HepG2 (cell line): ENCODE measurements around the gene PLXDC2. TPM values are rescaled to one million over a fixed set of nuclear protein-coding genes. Genes with fewer than 3 reads are reported as not detected.

Source experiments
- ATAC-seq: fragments of 200-7000 bp; cut with Tn5 transposase; 3 replicates; pipeline ENCODE4 v1.9.1; 2020; ENCODE audit warnings: mild to moderate bottlenecking, moderate library complexity
- BruUV-seq: library from RNA; stranded (reverse); fragments of 400-500 nt; replicated peaks from 2 replicates; lab custom pipeline; 2021; lab: Mats Ljungman, UMichigan
- CTCF ChIA-PET: fragments of 300-600 bp; formaldehyde crosslinking; extraction: SDS; loops from one replicate; lab custom pipeline; 2021; ENCODE audit warnings: low total read pairs, inconsistent platforms, low intra/inter-chr PET ratio; lab: Yijun Ruan, JAX
- POLR2A ChIA-PET: fragments of 350-600 bp; sonication (Branson Sonifier 250); formaldehyde crosslinking; loops from one replicate; lab custom pipeline; 2020; ENCODE audit warnings: antibody characterized with exemption, inconsistent platforms; lab: Yijun Ruan, JAX
- DNase-seq: peaks from one replicate; pipeline ENCODE4 v3.0.0-alpha.2; 2015; ENCODE audit warnings: low spot score
- FAIRE-seq: peaks from 3 replicates; lab custom pipeline; 2011; peaks lifted over from hg19 to GRCh38; lab: Jason Lieb, UNC
- H2AFZ ChIP-seq: one replicate; pipeline ENCODE4 v1.6.1; 2011; ENCODE audit warnings: low read length, inconsistent platforms
- H3K27ac ChIP-seq: fragments of 300-600 bp; 3 replicates; pipeline ENCODE4 v1.8.0; 2011; ENCODE audit warnings: mixed run types, mild to moderate bottlenecking, mixed read lengths, low read length, inconsistent platforms; ENCODE audit not compliant: insufficient read depth; ENCODE audit errors: extremely low read length
- H3K27me3 ChIP-seq, 2 experiments: fragments of 200-600 bp in 1 of 2; 2 replicates in 1 of 2; 3 replicates in 1 of 2; pipeline versions ENCODE4 v1.6.0 to v1.8.0; 2011; ENCODE audit warnings: low read length in 2 of 2, mild to moderate bottlenecking in 2 of 2, moderate library complexity in 2 of 2, inconsistent platforms in 1 of 2; ENCODE audit not compliant: insufficient read depth in 2 of 2, control insufficient read depth in 1 of 2
- H3K36me3 ChIP-seq, 2 experiments: fragments of 200-600 bp in 1 of 2; replicated peaks in 1 of 2; 2 replicates in 1 of 2; 3 replicates in 1 of 2; pipeline versions ENCODE4 v1.5.1 to v1.8.0; 2011; ENCODE audit warnings: low read length in 2 of 2, inconsistent platforms in 1 of 2; ENCODE audit not compliant: insufficient read depth in 2 of 2, control insufficient read depth in 1 of 2
- H3K4me1 ChIP-seq: 2 replicates; pipeline ENCODE4 v1.5.1; 2012; ENCODE audit warnings: low read length, inconsistent platforms; ENCODE audit not compliant: insufficient read depth
- H3K4me2 ChIP-seq: 2 replicates; pipeline ENCODE4 v1.6.0; 2011; ENCODE audit warnings: low read depth, low read length, inconsistent platforms
- H3K4me3 ChIP-seq, 3 experiments: fragments of 200-600 bp in 1 of 3; sonication (generic), shearing (Covaris generic) in 1 of 3; replicated peaks in 1 of 3; 2 replicates each; pipeline ENCODE4 v1.5.1; 2011 to 2016; ENCODE audit warnings: low read length in 3 of 3, inconsistent platforms in 2 of 3, low read depth in 2 of 3, mild to moderate bottlenecking in 2 of 3, control low read depth in 1 of 3, mixed read lengths in 1 of 3; ENCODE audit not compliant: insufficient read depth in 1 of 3
- H3K79me2 ChIP-seq: one replicate; pipeline ENCODE4 v1.6.1; 2011; ENCODE audit warnings: low read length, inconsistent platforms; ENCODE audit not compliant: insufficient read depth
- H3K9ac ChIP-seq: 2 replicates; pipeline ENCODE4 v1.6.0; 2011; ENCODE audit warnings: mild to moderate bottlenecking, low read depth, low read length, inconsistent platforms; ENCODE audit not compliant: insufficient read depth
- H3K9me3 ChIP-seq: 2 replicates; pipeline ENCODE4 v1.5.1; 2012; ENCODE audit warnings: mild to moderate bottlenecking, low read length
- H4K20me1 ChIP-seq: 2 replicates; pipeline ENCODE4 v1.6.0; 2011; ENCODE audit warnings: inconsistent platforms, mild to moderate bottlenecking, low read length, moderate library complexity; ENCODE audit not compliant: insufficient read depth
- GLI4 ChIP-seq: sonication (generic); formaldehyde crosslinking; IDR thresholded peaks from 2 replicates; pipeline ENCODE4 v1.5.1; 2020; ENCODE audit warnings: missing genetic modification reagents, mild to moderate bottlenecking, moderate library complexity, borderline replicate concordance
- HOMEZ ChIP-seq: IDR thresholded peaks from 2 replicates; pipeline ENCODE4 v1.6.1; 2016; ENCODE audit warnings: low read depth
- KAT2B ChIP-seq: fragments of 150-350 bp; IDR thresholded peaks from 2 replicates; pipeline ENCODE4 v1.6.1; 2014; ENCODE audit warnings: low read depth, low read length, borderline replicate concordance
- PCBP2 ChIP-seq: fragments of 200-400 bp; formaldehyde crosslinking; optimal IDR thresholded peaks from 2 replicates; pipeline ENCODE3; 2018; ENCODE audit warnings: low read length, low read depth; ENCODE audit not compliant: poor library complexity, severe bottlenecking
- SETDB1 ChIP-seq: sonication (generic); formaldehyde crosslinking; IDR thresholded peaks from 2 replicates; pipeline ENCODE4 v1.5.1; 2020; ENCODE audit warnings: missing genetic modification reagents, mild to moderate bottlenecking, borderline replicate concordance
- ZNF10 ChIP-seq: sonication (generic); formaldehyde crosslinking; IDR thresholded peaks from 2 replicates; pipeline ENCODE4 v1.4.0; 2020; ENCODE audit warnings: mild to moderate bottlenecking, low read depth, missing genetic modification reagents, borderline replicate concordance
- WGBS: methylation state at CpG from one replicate; pipeline ENCODE4 v1.1.6; 2017; ENCODE audit warnings: low lambda C conversion rate; 5-methylcytosine and 5-hydroxymethylcytosine counted together
- in situ Hi-C: cut with HindIII; loops from 2 replicates; pipeline ENCODE4 v1.10.0; 2017; ENCODE audit warnings: low pct_unique_long_range_greater_than_20kb; ENCODE audit not compliant: extremely low pct_ligation_motif_present
- intact Hi-C: fragments of 100-400 bp; cut with micrococcal nuclease; formaldehyde crosslinking; loops from one replicate; pipeline ENCODE4 v1.10.0; 2022; ENCODE audit not compliant: unreplicated experiment
- polyA plus RNA-seq, 8 experiments: library from polyadenylated mRNA; depleted of rRNA in 3 of 8; stranded (reverse) in 7 of 8; unstranded in 1 of 8; fragments of >200 nt; fragmentation: Illumina TruSeq in 4 of 8; extraction: Trizol in 4 of 8; gene quantifications; 2 replicates each; pipeline versions ENCODE4 v1.2.1 to v1.2.3, GENCODE V29; 2011 to 2016; ENCODE audit warnings: low read depth in 4 of 8, missing spikeins in 1 of 8, mixed read lengths in 1 of 8; ENCODE audit not compliant: insufficient read depth in 1 of 8
- total RNA-seq, 5 experiments: library from RNA; depleted of rRNA; stranded (reverse); fragments of >200 nt; fragmentation: Illumina TruSeq; extraction: Trizol; gene quantifications; 2 replicates each; pipeline ENCODE4 v1.2.3, GENCODE V29; 2016; ENCODE audit warnings: low read depth in 1 of 5
- TF ChIP-seq, protein P1 (sequence below): sonication (generic); formaldehyde crosslinking; IDR thresholded peaks from 2 replicates; pipeline ENCODE4 v1.4.0; 2020; ENCODE audit warnings: missing genetic modification reagents

Gene PLXDC2
- total and polyA plus RNA-seq, 2 of the 13 experiments (the other 11 are each of a cell fraction or from before 2014, with no cell fraction given), result 2.1 to 2.4 TPM

DNA sequence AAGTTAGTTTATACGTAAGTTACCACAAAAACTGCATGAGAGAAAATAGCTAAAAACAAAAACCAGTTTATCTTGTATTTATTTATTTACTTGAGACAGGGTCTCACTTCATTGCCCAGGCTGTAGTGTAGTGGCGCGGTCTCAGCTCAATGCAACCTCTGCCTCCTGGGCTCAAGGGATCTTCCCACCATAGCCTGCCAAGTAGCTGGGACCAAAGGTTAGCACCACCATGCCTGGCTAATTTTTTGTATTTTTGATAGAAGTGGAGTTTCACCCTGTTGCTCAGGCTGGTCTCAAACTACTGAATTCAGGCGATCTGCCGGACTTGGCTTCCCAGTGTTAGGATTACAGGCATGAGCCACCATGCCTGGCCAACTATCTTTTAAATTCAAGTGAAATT is 277.4 kb downstream of the PLXDC2 start (continued):
- TF ChIP-seq, protein P1, sequence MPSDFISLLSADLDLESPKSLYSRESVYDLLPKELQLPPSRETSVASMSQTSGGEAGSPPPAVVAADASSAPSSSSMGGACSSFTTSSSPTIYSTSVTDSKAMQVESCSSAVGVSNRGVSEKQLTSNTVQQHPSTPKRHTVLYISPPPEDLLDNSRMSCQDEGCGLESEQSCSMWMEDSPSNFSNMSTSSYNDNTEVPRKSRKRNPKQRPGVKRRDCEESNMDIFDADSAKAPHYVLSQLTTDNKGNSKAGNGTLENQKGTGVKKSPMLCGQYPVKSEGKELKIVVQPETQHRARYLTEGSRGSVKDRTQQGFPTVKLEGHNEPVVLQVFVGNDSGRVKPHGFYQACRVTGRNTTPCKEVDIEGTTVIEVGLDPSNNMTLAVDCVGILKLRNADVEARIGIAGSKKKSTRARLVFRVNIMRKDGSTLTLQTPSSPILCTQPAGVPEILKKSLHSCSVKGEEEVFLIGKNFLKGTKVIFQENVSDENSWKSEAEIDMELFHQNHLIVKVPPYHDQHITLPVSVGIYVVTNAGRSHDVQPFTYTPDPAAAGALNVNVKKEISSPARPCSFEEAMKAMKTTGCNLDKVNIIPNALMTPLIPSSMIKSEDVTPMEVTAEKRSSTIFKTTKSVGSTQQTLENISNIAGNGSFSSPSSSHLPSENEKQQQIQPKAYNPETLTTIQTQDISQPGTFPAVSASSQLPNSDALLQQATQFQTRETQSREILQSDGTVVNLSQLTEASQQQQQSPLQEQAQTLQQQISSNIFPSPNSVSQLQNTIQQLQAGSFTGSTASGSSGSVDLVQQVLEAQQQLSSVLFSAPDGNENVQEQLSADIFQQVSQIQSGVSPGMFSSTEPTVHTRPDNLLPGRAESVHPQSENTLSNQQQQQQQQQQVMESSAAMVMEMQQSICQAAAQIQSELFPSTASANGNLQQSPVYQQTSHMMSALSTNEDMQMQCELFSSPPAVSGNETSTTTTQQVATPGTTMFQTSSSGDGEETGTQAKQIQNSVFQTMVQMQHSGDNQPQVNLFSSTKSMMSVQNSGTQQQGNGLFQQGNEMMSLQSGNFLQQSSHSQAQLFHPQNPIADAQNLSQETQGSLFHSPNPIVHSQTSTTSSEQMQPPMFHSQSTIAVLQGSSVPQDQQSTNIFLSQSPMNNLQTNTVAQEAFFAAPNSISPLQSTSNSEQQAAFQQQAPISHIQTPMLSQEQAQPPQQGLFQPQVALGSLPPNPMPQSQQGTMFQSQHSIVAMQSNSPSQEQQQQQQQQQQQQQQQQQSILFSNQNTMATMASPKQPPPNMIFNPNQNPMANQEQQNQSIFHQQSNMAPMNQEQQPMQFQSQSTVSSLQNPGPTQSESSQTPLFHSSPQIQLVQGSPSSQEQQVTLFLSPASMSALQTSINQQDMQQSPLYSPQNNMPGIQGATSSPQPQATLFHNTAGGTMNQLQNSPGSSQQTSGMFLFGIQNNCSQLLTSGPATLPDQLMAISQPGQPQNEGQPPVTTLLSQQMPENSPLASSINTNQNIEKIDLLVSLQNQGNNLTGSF (CRISPR knock-in tag), result no peak

DNA sequence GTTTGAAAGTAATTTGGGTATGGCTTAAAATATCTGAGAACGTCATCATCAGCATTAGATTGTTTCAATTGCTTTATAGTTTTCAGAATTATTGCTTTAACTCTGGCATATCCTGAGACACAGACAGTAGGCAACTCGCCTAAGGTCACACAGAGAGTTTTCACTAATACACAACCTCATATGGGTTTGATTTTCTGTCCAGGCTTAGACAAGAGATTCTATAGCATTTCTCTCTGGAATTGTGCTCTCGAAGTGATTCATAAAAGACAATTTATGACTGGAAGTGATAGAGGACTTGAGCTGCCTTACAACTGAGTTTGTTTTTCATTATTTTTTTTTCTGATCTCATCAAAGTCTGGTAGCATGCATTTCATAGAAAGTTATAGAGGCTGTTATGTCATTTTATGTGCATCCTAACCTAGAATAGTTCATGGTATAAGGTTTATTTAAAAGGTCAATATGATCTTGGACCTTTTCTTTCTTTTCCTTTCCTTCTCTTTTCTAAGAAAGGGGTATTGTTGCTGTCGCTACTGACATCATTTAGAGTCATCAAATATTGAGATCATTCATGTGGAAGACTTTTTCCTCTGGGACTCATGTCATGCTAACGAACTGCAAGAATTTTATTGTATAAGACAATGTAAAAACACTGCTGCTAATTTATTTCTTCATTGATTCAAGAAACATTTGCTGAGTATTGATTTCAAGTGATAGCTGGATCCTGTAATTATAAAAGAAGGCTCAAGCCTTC is 278.2 kb downstream of the PLXDC2 start:
- DNase-seq (no peak), FAIRE-seq (no peak)
- CTCF ChIA-PET, result no interaction called here
- TF ChIP-seq GLI4 (CRISPR knock-in tag) (no peak), ZNF10 (no peak), KAT2B (no peak), PCBP2 (no peak), SETDB1 (CRISPR knock-in tag) (no peak), HOMEZ (CRISPR knock-in tag) (no peak)

More for the DNA sequence above, 278.2 kb downstream of the PLXDC2 start:
- H3K4me3 ChIP-seq, result no peak overlapping the region
- peaks cover under 1% of the 10 kb centered on the region for H3K4me1 ChIP-seq
- in situ Hi-C loops, result no loop called here
- no peak overlapping the region for H3K27ac ChIP-seq
- H4K20me1 ChIP-seq, result no peaks in the 10 kb centered on the region
- POLR2A ChIA-PET, result no interaction called here
- no peaks in the 10 kb centered on the region for H3K79me2 ChIP-seq
- 0 out of 2 replicates have a peak, but pooled peaks cover 5% of the 10 kb centered on the region for H3K9me3 ChIP-seq
- WGBS, result 36% methylated on average over 5 of the region's 5 CpGs
- intact Hi-C loops, result no loop called here
- H2AFZ ChIP-seq, result no peak overlapping the region
- no peaks in the 10 kb centered on the region for H3K27me3 ChIP-seq
- no peak for ATAC-seq
- BruUV-seq, result no TSS peak
- H3K9ac ChIP-seq, result no peak overlapping the region
- H3K36me3 ChIP-seq, result no peaks in the 10 kb centered on the region
- H3K4me2 ChIP-seq, result no peak overlapping the region
